ENCODE data around the gene ZFP36. TPM values are rescaled to one million over a fixed set of nuclear protein-coding genes. Genes with fewer than 3 reads are reported as not detected.

ZFP36 gene
- total RNA-seq, 4 donors from 2014 or later, result 32.4 to 109 (median 62.4) TPM

- DNase-seq, result peak; percentile 78 to 81
- TF ChIP-seq, protein P1, sequence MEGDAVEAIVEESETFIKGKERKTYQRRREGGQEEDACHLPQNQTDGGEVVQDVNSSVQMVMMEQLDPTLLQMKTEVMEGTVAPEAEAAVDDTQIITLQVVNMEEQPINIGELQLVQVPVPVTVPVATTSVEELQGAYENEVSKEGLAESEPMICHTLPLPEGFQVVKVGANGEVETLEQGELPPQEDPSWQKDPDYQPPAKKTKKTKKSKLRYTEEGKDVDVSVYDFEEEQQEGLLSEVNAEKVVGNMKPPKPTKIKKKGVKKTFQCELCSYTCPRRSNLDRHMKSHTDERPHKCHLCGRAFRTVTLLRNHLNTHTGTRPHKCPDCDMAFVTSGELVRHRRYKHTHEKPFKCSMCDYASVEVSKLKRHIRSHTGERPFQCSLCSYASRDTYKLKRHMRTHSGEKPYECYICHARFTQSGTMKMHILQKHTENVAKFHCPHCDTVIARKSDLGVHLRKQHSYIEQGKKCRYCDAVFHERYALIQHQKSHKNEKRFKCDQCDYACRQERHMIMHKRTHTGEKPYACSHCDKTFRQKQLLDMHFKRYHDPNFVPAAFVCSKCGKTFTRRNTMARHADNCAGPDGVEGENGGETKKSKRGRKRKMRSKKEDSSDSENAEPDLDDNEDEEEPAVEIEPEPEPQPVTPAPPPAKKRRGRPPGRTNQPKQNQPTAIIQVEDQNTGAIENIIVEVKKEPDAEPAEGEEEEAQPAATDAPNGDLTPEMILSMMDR (IDR thresholded peaks at IDR 0.05), result no peak
- TF ChIP-seq POLR2A (IDR thresholded peaks at IDR 0.05), result no peak
- Histone ChIP-seq H3K36me3 (peaks cover 19 to 39% of the 10 kb centered on the region in 2 donors), H3K9me3 (no peaks in the 10 kb centered on the region), H3K27ac (peak overlapping the region; percentile 95 to 98 (median 97)), H3K4me3 (replicated peaks in 1 of 3) (peak overlapping the region; percentile 49 to 89 (median 77)), H3K4me1 (peaks cover 14 to 15% of the 10 kb centered on the region in 2 donors), H3K27me3 (no peaks in the 10 kb centered on the region)
- intact Hi-C loops (cut with DNase I), result no loop called here
- 0 to 2% methylated on average over 5 to 10 of the region's 10 CpGs for WGBS, 2 donors
Measured at GRCh38 chr19:39390451-39390750, 16.2 kb upstream of the ZFP36 start.

- H3K27ac ChIP-seq, result peak within 1 kb of the TSS; percentile 95 to 98 (median 97)
- no peaks in the 10 kb centered on the region for H3K9me3 ChIP-seq
- peak; percentile 79 to 93 for TF ChIP-seq POLR2A (IDR thresholded peaks at IDR 0.05)
- TF ChIP-seq, protein P1 (IDR thresholded peaks at IDR 0.05), result peak in 1 of 6 experiments; percentile 12
- 0 to 1% methylated on average over 25 to 58 of the region's 60 CpGs for WGBS, 2 donors
- peak; percentile 98 for DNase-seq
- intact Hi-C loops (cut with DNase I), result no loop called here
- peak within 1 kb of the TSS; percentile 67 to 89 (median 77) for H3K4me3 ChIP-seq (replicated peaks in 1 of 3)
- peaks cover 20 to 34% of the 10 kb centered on the region in 2 donors for H3K36me3 ChIP-seq
- peaks cover 14 to 15% of the 10 kb centered on the region in 2 donors for H3K4me1 ChIP-seq
- no peaks in the 10 kb centered on the region for H3K27me3 ChIP-seq
Measured at GRCh38 chr19:39390751-39391437, 15.8 kb upstream of the ZFP36 start, which contains the start of the genes MED29 and PAF1. Gene MED29 (plus strand): TSS chr19:39391378. CDS start chr19:39391423, 45 bp downstream. Gene PAF1 (minus strand): TSS chr19:39391106. CDS start chr19:39390864, 242 bp downstream.

DNA sequence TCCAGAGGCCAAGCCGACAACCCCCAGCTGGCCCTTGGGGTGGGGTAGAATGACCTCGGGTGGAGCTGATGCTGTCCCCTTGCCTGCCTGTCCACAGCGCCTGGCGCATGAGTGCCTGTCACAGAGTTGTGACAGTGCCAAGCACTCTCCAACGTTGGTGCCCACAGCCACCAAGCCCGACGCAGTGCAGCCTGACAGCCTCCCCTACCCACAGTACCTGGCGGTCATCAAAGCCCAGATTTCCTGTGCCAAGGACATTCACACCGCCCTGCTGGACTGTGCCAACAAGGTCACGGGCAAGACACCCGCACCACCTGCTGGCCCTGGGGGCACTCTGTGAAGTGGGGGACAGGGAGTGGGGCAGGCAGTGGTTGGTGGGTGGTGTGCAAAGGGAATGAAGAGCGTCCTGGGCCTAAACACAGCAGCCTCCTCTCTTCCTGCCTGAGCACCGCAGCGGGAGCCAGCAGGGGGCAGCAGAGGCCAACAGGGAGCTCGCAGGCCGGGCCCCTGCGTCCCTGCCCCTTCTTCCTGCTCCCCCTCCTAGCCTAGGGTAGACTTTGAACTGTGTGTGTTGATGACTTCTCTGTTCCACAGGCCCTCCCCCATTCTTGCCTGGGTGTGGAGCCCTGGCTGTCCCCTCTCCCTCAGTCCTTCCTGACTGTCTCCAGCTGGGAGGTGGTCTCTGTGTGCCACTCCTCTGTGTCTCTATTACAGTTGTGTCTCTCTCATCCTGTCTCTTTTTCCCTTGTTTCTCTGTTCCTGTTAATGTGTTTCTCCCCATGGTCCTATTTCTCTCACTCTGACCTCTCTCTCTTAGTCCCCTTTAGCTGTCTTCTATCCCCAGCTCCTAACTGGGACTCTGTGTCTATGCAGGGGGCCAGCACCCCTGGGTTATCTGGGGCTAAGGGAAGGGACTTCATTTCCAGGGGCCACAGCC, 9.0 kb upstream of the ZFP36 start:
- no peak overlapping the region for H3K4me3 ChIP-seq (replicated peaks in 1 of 3)
- peak; percentile 85 to 88 for DNase-seq

GRCh38 chr19:39398297-39398864, 8.3 kb upstream of the ZFP36 start:
- Histone ChIP-seq H3K4me1 (peaks cover 33 to 53% of the 10 kb centered on the region in 2 donors), H3K27me3 (no peaks in the 10 kb centered on the region), H3K9me3 (no peaks in the 10 kb centered on the region), H3K4me3 (replicated peaks in 1 of 3) (no peak overlapping the region), H3K36me3 (peaks cover 4 to 6% of the 10 kb centered on the region in 2 donors), H3K27ac (peak overlapping the region; percentile 74 to 100 (median 99))
- WGBS, 2 donors, result 77 to 85% methylated on average over 11 of the region's 11 CpGs
- peak; percentile 37 to 53 for DNase-seq
- intact Hi-C loops (cut with DNase I), result no loop called here
- TF ChIP-seq, protein P1 (IDR thresholded peaks at IDR 0.05), result no peak
- TF ChIP-seq POLR2A (IDR thresholded peaks at IDR 0.05), result no peak

More for the DNA sequence above, 9.0 kb upstream of the ZFP36 start:
- no peaks in the 10 kb centered on the region for H3K27me3 ChIP-seq
- WGBS, 2 donors, result 33 to 34% methylated on average over 10 to 16 of the region's 17 CpGs
- TF ChIP-seq POLR2A (IDR thresholded peaks at IDR 0.05), result no peak
- TF ChIP-seq, protein P1 (IDR thresholded peaks at IDR 0.05), result peak; percentile 85 to 97 (median 96)
- no peaks in the 10 kb centered on the region for H3K9me3 ChIP-seq
- peaks cover 27 to 52% of the 10 kb centered on the region in 2 donors for H3K4me1 ChIP-seq
- intact Hi-C loops (cut with DNase I), result no loop called here
- peak overlapping the region; percentile 74 to 100 (median 99) for H3K27ac ChIP-seq
- H3K36me3 ChIP-seq, result peaks cover 4 to 6% of the 10 kb centered on the region in 2 donors
